ENCODE results near the gene POU3F3. TPM values are rescaled to one million over a fixed set of nuclear protein-coding genes. Genes with fewer than 3 reads are reported as not detected.

The POU3F3 gene
- total RNA-seq, 1 experiment from 2014 or later: not detected

DNA sequence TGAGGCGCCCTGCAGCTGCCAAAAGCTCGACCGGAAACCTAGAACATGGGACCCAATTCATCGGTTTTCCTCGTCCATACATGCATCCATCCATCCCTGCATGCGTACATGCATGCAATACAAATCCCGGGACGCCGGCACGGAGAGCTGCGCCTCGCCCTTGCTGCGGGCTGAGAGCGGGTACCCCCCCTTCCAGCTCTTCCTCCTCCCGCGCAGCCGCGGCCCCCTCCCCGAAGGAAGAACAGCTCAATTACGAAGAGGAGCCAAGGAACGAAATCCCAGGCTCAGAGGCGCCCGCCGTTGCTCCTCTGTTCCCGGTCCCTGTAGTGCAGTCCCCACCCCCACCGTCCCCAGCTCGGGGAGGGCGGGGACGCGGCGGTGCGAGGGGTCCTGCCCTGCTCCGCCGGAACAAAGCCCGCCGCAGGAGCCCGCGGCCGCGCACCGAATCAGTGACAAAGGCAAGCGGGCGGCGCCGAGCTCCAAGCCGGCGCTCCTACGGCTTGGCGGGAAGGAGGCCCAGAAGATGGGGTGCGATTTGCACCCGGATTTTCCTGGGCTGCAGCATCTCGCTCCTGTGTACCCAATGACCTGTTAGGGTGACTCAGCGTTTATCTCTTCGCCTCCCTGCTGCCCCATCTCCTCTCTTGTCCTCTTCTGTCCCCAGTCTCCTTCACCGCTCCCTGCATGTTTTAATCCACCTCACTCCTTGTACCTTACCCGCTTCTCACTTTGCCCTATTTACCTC is 8.9 kb upstream of the POU3F3 start:
- H3K36me3 ChIP-seq (ENCODE audit: control insufficient read depth in 1 of 2, insufficient read depth in 2 of 2, low read length in 2 of 2): no peaks in the 10 kb centered on the region
- H3K4me3 ChIP-seq (replicated peaks in 1 of 2; ENCODE audit: low read depth in 1 of 2, low read length in 2 of 2): no peak overlapping the region
- H3K4me1 ChIP-seq (ENCODE audit: control insufficient read depth in 1 of 2, insufficient read depth in 2 of 2, low read length in 2 of 2): no peaks in the 10 kb centered on the region
- intact Hi-C loops (cut with micrococcal nuclease): loop anchor here (5.0 kb wide), 1 partner anchor 1868 kb away; no protein-coding TSS in a partner anchor
- peaks cover 6% of the 10 kb centered on the region; the same call in 1 of the 2 replicates for H3K27me3 ChIP-seq (ENCODE audit: insufficient read depth, low read length)
- H3K79me2 ChIP-seq (ENCODE audit: insufficient read depth, low read length): no peaks in the 10 kb centered on the region
- ChIA-PET POLR2A (no interaction called here), RAD21 (ENCODE audit: low non-redundant PET in 1 of 2, low total read pairs in 2 of 2, uncharacterized antibody in 2 of 2, unreplicated experiment in 2 of 2) (no interaction called here), CTCF (no interaction called here)
- no peak for TF ChIP-seq POLR2A (IDR thresholded peaks at IDR 0.05; ENCODE audit: borderline replicate concordance, extremely low read depth, insufficient read depth, insufficient read length)
- TF ChIP-seq YY1 (IDR thresholded peaks at IDR 0.05; ENCODE audit: extremely low read depth, insufficient replicate concordance, low read depth, low read length): no peak
- TF ChIP-seq ZFX (IDR thresholded peaks at IDR 0.05): no peak
- TF ChIP-seq FOSL1 (IDR thresholded peaks at IDR 0.05; ENCODE audit: low read depth): no peak
- no peak overlapping the region for H2AFZ ChIP-seq (ENCODE audit: low read depth, low read length, poor library complexity, severe bottlenecking)
- ATAC-seq (no peak), DNase-seq (ENCODE audit: low read depth, low spot score) (no peak)
- H3K27ac ChIP-seq (ENCODE audit: low read depth, low read length): no peak overlapping the region
- no peaks in the 10 kb centered on the region for H3K9me3 ChIP-seq (ENCODE audit: control insufficient read depth in 1 of 2, insufficient read depth in 1 of 2, low read depth in 1 of 2, low read length in 2 of 2)
- H3K9ac ChIP-seq (ENCODE audit: low read length): no peak overlapping the region
- no TSS peak for BruUV-seq (replicated peaks)
- H3K9me2 ChIP-seq (ENCODE audit: insufficient read depth): no peaks in the 10 kb centered on the region
- no peak overlapping the region for H3K4me2 ChIP-seq (ENCODE audit: low read length)
- H4K20me1 ChIP-seq (ENCODE audit: insufficient read depth): no peaks in the 10 kb centered on the region

DNA sequence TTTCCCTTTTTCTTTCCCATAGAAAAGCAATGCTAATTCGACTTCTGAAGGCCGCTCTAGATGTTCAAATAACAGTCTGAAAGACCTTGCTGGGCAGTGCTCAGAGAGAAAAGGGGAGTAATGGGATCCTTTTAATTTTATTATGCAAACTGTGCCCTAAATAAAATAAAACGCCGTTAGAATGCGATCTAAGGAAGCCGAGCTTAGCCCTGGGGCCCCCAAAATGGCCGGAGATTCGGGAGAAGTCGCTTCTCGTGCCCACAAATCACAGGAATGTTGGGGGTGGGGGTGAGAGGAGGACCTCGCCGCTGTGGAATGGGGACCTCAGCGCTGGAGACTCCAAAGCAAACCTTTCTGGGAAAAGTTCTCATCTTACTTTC is 8.4 kb upstream of the POU3F3 start:
- no peak overlapping the region for H2AFZ ChIP-seq (ENCODE audit: low read depth, low read length, poor library complexity, severe bottlenecking)
- H3K4me1 ChIP-seq (ENCODE audit: control insufficient read depth in 1 of 2, insufficient read depth in 2 of 2, low read length in 2 of 2): no peaks in the 10 kb centered on the region
- intact Hi-C loops (cut with micrococcal nuclease): loop anchor here (5.0 kb wide), 1 partner anchor 1868 kb away; no protein-coding TSS in a partner anchor
- DNase-seq (ENCODE audit: low read depth, low spot score) (no peak), ATAC-seq (no peak)
- RAD21 ChIA-PET (ENCODE audit: low non-redundant PET in 1 of 2, low total read pairs in 2 of 2, uncharacterized antibody in 2 of 2, unreplicated experiment in 2 of 2): no interaction called here
- H3K27me3 ChIP-seq (ENCODE audit: insufficient read depth, low read length): peaks cover 6% of the 10 kb centered on the region; the same call in 1 of the 2 replicates
- no peaks in the 10 kb centered on the region for H3K36me3 ChIP-seq (ENCODE audit: control insufficient read depth in 1 of 2, insufficient read depth in 2 of 2, low read length in 2 of 2)
- no peaks in the 10 kb centered on the region for H4K20me1 ChIP-seq (ENCODE audit: insufficient read depth)
- no TSS peak for BruUV-seq (replicated peaks)
- H3K9ac ChIP-seq (ENCODE audit: low read length): no peak overlapping the region
- no peaks in the 10 kb centered on the region for H3K9me2 ChIP-seq (ENCODE audit: insufficient read depth)
- no peaks in the 10 kb centered on the region for H3K9me3 ChIP-seq (ENCODE audit: control insufficient read depth in 1 of 2, insufficient read depth in 1 of 2, low read depth in 1 of 2, low read length in 2 of 2)
- H3K79me2 ChIP-seq (ENCODE audit: insufficient read depth, low read length): no peaks in the 10 kb centered on the region
- H3K4me2 ChIP-seq (ENCODE audit: low read length): no peak overlapping the region
- H3K4me3 ChIP-seq (replicated peaks in 1 of 2; ENCODE audit: low read depth in 1 of 2, low read length in 2 of 2): no peak overlapping the region
- no peak overlapping the region for H3K27ac ChIP-seq (ENCODE audit: low read depth, low read length)
- CTCF ChIA-PET: no interaction called here
- POLR2A ChIA-PET: no interaction called here
- TF ChIP-seq, protein P1, sequence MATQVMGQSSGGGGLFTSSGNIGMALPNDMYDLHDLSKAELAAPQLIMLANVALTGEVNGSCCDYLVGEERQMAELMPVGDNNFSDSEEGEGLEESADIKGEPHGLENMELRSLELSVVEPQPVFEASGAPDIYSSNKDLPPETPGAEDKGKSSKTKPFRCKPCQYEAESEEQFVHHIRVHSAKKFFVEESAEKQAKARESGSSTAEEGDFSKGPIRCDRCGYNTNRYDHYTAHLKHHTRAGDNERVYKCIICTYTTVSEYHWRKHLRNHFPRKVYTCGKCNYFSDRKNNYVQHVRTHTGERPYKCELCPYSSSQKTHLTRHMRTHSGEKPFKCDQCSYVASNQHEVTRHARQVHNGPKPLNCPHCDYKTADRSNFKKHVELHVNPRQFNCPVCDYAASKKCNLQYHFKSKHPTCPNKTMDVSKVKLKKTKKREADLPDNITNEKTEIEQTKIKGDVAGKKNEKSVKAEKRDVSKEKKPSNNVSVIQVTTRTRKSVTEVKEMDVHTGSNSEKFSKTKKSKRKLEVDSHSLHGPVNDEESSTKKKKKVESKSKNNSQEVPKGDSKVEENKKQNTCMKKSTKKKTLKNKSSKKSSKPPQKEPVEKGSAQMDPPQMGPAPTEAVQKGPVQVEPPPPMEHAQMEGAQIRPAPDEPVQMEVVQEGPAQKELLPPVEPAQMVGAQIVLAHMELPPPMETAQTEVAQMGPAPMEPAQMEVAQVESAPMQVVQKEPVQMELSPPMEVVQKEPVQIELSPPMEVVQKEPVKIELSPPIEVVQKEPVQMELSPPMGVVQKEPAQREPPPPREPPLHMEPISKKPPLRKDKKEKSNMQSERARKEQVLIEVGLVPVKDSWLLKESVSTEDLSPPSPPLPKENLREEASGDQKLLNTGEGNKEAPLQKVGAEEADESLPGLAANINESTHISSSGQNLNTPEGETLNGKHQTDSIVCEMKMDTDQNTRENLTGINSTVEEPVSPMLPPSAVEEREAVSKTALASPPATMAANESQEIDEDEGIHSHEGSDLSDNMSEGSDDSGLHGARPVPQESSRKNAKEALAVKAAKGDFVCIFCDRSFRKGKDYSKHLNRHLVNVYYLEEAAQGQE (IDR thresholded peaks at IDR 0.05; ENCODE audit: low read depth): no peak
- TF ChIP-seq EZH2phosphoT487 (IDR thresholded peaks at IDR 0.05; ENCODE audit: borderline replicate concordance) (no peak), EGR1 (IDR thresholded peaks at IDR 0.05; ENCODE audit: low read depth) (no peak), YY1 (IDR thresholded peaks at IDR 0.05; ENCODE audit: extremely low read depth, insufficient replicate concordance, low read depth, low read length) (no peak), CEBPB (IDR thresholded peaks at IDR 0.05; ENCODE audit: low read depth) (no peak), POLR2AphosphoS5 (IDR thresholded peaks at IDR 0.05; ENCODE audit: low read depth, low read length) (no peak)
- TF ChIP-seq, protein P2, sequence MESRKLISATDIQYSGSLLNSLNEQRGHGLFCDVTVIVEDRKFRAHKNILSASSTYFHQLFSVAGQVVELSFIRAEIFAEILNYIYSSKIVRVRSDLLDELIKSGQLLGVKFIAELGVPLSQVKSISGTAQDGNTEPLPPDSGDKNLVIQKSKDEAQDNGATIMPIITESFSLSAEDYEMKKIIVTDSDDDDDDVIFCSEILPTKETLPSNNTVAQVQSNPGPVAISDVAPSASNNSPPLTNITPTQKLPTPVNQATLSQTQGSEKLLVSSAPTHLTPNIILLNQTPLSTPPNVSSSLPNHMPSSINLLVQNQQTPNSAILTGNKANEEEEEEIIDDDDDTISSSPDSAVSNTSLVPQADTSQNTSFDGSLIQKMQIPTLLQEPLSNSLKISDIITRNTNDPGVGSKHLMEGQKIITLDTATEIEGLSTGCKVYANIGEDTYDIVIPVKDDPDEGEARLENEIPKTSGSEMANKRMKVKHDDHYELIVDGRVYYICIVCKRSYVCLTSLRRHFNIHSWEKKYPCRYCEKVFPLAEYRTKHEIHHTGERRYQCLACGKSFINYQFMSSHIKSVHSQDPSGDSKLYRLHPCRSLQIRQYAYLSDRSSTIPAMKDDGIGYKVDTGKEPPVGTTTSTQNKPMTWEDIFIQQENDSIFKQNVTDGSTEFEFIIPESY (IDR thresholded peaks at IDR 0.05; ENCODE audit: extremely low read depth, insufficient replicate concordance, low read length): no peak
- TF ChIP-seq, protein P3, sequence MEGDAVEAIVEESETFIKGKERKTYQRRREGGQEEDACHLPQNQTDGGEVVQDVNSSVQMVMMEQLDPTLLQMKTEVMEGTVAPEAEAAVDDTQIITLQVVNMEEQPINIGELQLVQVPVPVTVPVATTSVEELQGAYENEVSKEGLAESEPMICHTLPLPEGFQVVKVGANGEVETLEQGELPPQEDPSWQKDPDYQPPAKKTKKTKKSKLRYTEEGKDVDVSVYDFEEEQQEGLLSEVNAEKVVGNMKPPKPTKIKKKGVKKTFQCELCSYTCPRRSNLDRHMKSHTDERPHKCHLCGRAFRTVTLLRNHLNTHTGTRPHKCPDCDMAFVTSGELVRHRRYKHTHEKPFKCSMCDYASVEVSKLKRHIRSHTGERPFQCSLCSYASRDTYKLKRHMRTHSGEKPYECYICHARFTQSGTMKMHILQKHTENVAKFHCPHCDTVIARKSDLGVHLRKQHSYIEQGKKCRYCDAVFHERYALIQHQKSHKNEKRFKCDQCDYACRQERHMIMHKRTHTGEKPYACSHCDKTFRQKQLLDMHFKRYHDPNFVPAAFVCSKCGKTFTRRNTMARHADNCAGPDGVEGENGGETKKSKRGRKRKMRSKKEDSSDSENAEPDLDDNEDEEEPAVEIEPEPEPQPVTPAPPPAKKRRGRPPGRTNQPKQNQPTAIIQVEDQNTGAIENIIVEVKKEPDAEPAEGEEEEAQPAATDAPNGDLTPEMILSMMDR (IDR thresholded peaks at IDR 0.05 in 2 of 3, conservative IDR thresholded peaks at IDR 0.05 in 1 of 3; ENCODE audit: borderline replicate concordance in 1 of 3, insufficient read depth in 1 of 3, low read depth in 2 of 3, low read length in 2 of 3): no peak

Measured in HCT116 (cell line).